ENCODE data around the gene XIRP2. TPM values are rescaled to one million over a fixed set of nuclear protein-coding genes. Genes with fewer than 3 reads are reported as not detected.

XIRP2 gene
- total RNA-seq, 1 experiment from 2014 or later, result not detected

GRCh38 chr2:167190053-167190452 lies 301.8 kb downstream of the XIRP2 start:
- Mint-ChIP-seq H3K36me3 (ENCODE audit: insufficient read depth, unreplicated experiment) (peaks cover 6% of the 10 kb centered on the region), H3K4me3 (ENCODE audit: unreplicated experiment) (no peak overlapping the region), H3K27me3 (ENCODE audit: insufficient read depth, unreplicated experiment) (peaks cover 3% of the 10 kb centered on the region), H3K4me1 (ENCODE audit: insufficient read depth, unreplicated experiment) (no peaks in the 10 kb centered on the region), H3K27ac (ENCODE audit: low read depth, unreplicated experiment) (no peak overlapping the region), H3K9me3 (ENCODE audit: unreplicated experiment) (no peaks in the 10 kb centered on the region)
- no TSS peak for BruUV-seq (replicated peaks)
- ChIA-PET POLR2A (no interaction called here), CTCF (no interaction called here)
- DNase-seq (ENCODE audit: unreplicated experiment), result peak; percentile 91
- TF ChIP-seq CTCF (IDR thresholded peaks at IDR 0.05; ENCODE audit: unreplicated experiment), result no peak
- intact Hi-C loops (cut with micrococcal nuclease), result no loop called here

- ChIA-PET CTCF (no interaction called here), POLR2A (no interaction called here)
- no peak for DNase-seq (ENCODE audit: unreplicated experiment)
- Mint-ChIP-seq H3K36me3 (ENCODE audit: insufficient read depth, unreplicated experiment) (peaks cover 10% of the 10 kb centered on the region), H3K27ac (ENCODE audit: low read depth, unreplicated experiment) (no peak overlapping the region), H3K9me3 (ENCODE audit: unreplicated experiment) (no peaks in the 10 kb centered on the region), H3K4me3 (ENCODE audit: unreplicated experiment) (no peak overlapping the region), H3K4me1 (ENCODE audit: insufficient read depth, unreplicated experiment) (peaks cover 8% of the 10 kb centered on the region), H3K27me3 (ENCODE audit: insufficient read depth, unreplicated experiment) (peaks cover 12% of the 10 kb centered on the region)
- BruUV-seq (replicated peaks), result no TSS peak
- intact Hi-C loops (cut with micrococcal nuclease), result no loop called here
- no peak for TF ChIP-seq CTCF (IDR thresholded peaks at IDR 0.05; ENCODE audit: unreplicated experiment)
Measured at GRCh38 chr2:167191588-167191987, 303.3 kb downstream of the XIRP2 start.

- no peak overlapping the region for H3K27ac Mint-ChIP-seq (ENCODE audit: low read depth, unreplicated experiment)
- H3K4me3 Mint-ChIP-seq (ENCODE audit: unreplicated experiment), result no peak overlapping the region
- peaks cover 11% of the 10 kb centered on the region for H3K4me1 Mint-ChIP-seq (ENCODE audit: insufficient read depth, unreplicated experiment)
- ChIA-PET CTCF (interaction anchor here (0.7 to 1.4 kb wide), 2 partner anchors 60 to 926 kb away, joined by 3 read pairs; no protein-coding TSS in a partner anchor), POLR2A (interaction anchor here (1.0 kb wide), 1 partner anchor 14 kb away, joined by 3 read pairs; no protein-coding TSS in a partner anchor)
- H3K27me3 Mint-ChIP-seq (ENCODE audit: insufficient read depth, unreplicated experiment), result peaks cover 12% of the 10 kb centered on the region
- intact Hi-C loops (cut with micrococcal nuclease), result no loop called here
- H3K36me3 Mint-ChIP-seq (ENCODE audit: insufficient read depth, unreplicated experiment), result peaks cover 10% of the 10 kb centered on the region
- no peaks in the 10 kb centered on the region for H3K9me3 Mint-ChIP-seq (ENCODE audit: unreplicated experiment)
- BruUV-seq (replicated peaks), result no TSS peak
- peak; percentile 61 for DNase-seq (ENCODE audit: unreplicated experiment)
- TF ChIP-seq CTCF (IDR thresholded peaks at IDR 0.05; ENCODE audit: unreplicated experiment), result no peak
Measured at GRCh38 chr2:167192833-167193232, 304.6 kb downstream of the XIRP2 start.

GRCh38 chr2:167196461-167197252 lies 308.4 kb downstream of the XIRP2 start:
- Mint-ChIP-seq H3K27me3 (ENCODE audit: insufficient read depth, unreplicated experiment) (peaks cover 12% of the 10 kb centered on the region), H3K27ac (ENCODE audit: low read depth, unreplicated experiment) (no peak overlapping the region), H3K4me1 (ENCODE audit: insufficient read depth, unreplicated experiment) (peaks cover 11% of the 10 kb centered on the region), H3K4me3 (ENCODE audit: unreplicated experiment) (no peak overlapping the region), H3K9me3 (ENCODE audit: unreplicated experiment) (no peaks in the 10 kb centered on the region), H3K36me3 (ENCODE audit: insufficient read depth, unreplicated experiment) (peaks cover 10% of the 10 kb centered on the region)
- ChIA-PET POLR2A (interaction anchor here (0.7 kb wide), 1 partner anchor 12 kb away, joined by 3 read pairs; no protein-coding TSS in a partner anchor), CTCF (no interaction called here)
- TF ChIP-seq CTCF (IDR thresholded peaks at IDR 0.05; ENCODE audit: unreplicated experiment), result no peak
- no TSS peak for BruUV-seq (replicated peaks)
- peak; percentile 67 for DNase-seq (ENCODE audit: unreplicated experiment)
- intact Hi-C loops (cut with micrococcal nuclease), result no loop called here

Measured in MCF 10A (cell line).